ENCODE measurements around the gene EEIG1.

DNA sequence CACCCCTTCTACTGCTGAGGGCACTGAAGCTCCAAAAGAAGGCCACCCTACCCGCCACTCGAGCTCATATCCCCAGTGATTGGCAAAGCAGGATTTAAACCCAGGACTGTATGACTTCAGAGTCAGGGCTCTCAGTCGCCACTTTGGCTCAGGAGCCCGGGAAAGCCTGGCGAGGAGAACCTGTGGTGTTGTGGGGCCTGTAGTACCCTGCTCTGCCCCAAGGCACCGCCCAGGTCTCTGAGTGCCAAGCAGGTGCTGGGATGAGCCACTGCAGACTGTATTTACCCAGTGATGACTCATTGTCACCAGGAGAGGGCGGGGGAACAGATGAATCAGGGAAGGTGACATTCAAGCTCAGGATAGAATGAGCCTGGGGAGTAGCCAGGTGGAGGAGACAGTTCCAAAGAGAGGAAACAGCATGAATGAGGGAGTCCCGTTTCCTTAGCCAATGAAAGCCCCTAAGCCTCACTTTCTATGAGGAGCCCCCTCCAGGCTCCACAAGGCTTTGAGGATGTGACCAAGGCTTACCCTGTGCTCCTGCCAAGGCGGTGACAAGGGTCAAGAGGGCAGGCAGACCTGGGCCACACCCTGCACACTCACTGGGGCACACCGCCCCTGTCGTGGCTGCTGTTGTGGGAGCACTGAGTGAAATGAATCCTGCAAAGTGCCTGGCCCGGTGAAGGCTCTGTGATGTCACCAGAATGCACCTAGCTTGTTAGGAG is 25.3 kb downstream of the EEIG1 start:
- TF ChIP-seq, protein P1, sequence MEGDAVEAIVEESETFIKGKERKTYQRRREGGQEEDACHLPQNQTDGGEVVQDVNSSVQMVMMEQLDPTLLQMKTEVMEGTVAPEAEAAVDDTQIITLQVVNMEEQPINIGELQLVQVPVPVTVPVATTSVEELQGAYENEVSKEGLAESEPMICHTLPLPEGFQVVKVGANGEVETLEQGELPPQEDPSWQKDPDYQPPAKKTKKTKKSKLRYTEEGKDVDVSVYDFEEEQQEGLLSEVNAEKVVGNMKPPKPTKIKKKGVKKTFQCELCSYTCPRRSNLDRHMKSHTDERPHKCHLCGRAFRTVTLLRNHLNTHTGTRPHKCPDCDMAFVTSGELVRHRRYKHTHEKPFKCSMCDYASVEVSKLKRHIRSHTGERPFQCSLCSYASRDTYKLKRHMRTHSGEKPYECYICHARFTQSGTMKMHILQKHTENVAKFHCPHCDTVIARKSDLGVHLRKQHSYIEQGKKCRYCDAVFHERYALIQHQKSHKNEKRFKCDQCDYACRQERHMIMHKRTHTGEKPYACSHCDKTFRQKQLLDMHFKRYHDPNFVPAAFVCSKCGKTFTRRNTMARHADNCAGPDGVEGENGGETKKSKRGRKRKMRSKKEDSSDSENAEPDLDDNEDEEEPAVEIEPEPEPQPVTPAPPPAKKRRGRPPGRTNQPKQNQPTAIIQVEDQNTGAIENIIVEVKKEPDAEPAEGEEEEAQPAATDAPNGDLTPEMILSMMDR (IDR thresholded peaks at IDR 0.05), result peak; percentile 80 to 93 (median 92)
- peak; percentile 35 to 81 (median 65) for TF ChIP-seq POLR2AphosphoS5 (IDR thresholded peaks at IDR 0.05)
- TF ChIP-seq POLR2A (IDR thresholded peaks at IDR 0.05), result no peak
